ENCODE results near the gene RAB24.

RAB24 gene

GRCh38 chr5:177332896-177333260 lies 29.4 kb upstream of the RAB24 start:
- DNase-seq = no peak

- no peak for DNase-seq
Observed at GRCh38 chr5:177332031-177332895, 28.7 kb upstream of the RAB24 start.

- DNase-seq = no peak
Observed at GRCh38 chr5:177330991-177331842, 27.7 kb upstream of the RAB24 start.

GRCh38 chr5:177329883-177330282 lies 26.4 kb upstream of the RAB24 start:
- no peak for DNase-seq

- no peak for DNase-seq
Observed at GRCh38 chr5:177328545-177329231, 25.2 kb upstream of the RAB24 start.

DNA sequence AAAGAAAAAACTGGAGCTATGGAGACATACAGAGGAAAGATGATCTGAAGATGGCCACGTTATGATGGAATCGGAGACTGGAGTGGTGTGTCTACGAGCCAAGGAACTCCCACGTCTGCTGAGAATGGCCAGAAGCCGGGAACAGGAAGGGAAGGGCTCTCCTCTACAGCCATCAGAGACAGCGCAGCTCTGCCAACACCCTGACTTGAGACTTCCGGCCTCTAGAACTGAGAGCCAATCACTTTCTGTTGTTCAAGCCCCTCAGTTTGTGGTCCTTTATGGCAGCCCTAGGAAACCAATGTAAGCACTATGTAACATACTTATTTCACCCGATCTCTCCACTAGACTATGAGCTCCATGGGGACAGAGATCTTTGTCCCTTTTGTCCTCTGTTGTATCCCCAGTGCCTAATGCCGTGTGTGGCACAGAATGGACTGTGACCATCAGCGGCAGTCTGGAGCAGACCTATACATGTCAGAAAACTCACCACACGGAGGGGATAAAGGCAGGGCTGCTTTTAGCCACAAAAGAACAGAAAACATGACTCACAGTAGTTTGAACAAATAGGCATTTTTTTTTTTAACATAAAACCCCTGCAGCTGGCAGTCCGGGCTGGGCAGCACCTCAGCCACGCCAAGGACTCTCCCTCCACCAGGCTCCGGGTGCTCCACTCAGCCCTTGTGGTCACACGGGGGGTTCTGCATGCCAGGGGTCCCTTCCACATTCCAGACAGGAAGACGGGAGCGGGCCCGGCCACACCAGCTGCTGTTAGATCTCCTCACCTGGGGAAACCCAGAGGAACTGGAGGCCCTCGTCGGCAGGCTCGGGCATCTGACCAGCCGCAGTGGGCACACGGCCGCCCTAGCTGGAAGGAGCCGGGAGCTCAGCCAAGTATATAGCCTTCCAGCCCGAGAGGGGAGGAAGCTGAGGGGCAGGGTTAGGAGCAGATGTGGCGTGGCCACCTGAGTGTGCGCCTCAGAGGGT lies 24.3 kb upstream of the RAB24 start:
- no peak for DNase-seq

DNA sequence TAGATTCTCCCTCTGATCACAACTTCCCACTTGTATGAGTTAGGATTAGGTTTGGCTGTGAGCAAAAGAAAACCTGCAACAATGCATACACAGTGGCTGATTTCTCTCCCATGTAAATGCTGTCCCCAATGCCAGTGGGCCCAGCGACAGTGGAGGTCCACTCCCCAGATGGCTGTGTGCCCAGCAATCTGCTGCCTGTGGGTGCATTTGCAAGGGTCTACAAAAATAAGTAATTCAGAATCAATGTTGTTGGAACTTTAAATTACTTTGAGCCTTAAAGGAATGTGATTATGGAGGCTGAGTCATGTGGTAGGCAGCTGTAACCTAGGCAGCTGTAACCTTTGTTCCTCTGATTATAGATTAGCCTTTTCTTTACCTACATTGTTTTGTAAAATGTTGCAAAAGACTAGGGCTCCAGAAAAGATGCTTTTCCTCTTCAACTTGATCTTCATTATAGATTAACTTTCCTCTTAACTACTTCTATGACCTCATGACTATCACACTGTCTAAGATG lies 22.4 kb upstream of the RAB24 start:
- no peak for DNase-seq

- no peak for DNase-seq
Observed at GRCh38 chr5:177320879-177321278, 17.4 kb upstream of the RAB24 start.

DNA sequence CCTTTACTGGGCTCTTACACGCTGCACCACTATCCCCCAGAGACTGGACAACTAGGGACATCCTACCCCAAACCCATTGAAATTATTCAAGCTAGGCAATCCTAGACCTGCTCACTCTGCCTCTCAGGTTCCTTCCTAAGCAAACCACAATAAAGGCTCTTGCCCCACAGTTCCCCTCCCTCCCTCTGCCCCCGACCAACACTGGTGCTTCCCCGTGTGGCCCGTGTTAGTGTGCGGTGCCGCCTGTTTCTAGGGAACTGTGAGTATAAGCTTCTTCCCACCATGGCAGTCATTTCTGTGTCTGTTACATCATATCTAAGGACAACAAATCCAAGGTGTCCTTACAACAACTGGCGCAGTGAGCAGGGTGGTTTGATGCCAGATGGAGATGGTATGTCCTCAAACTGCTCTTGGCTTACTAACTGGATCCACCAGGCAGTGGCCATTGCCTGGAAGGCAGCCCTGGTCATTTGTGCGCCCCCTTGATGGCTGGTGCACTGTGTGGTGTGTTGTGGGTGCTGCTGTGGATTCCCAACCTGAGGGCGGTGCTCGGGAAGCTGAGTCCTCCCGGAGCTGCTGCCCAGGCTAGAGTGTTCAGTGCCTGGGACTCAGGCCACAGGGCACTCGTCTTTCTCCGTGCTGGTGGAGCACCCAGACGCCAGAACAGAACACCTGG lies 16.5 kb upstream of the RAB24 start:
- DNase-seq = no peak

- peak; percentile 5 to 19 for DNase-seq
Observed at GRCh38 chr5:177317959-177318377, 14.4 kb upstream of the RAB24 start.

DNA sequence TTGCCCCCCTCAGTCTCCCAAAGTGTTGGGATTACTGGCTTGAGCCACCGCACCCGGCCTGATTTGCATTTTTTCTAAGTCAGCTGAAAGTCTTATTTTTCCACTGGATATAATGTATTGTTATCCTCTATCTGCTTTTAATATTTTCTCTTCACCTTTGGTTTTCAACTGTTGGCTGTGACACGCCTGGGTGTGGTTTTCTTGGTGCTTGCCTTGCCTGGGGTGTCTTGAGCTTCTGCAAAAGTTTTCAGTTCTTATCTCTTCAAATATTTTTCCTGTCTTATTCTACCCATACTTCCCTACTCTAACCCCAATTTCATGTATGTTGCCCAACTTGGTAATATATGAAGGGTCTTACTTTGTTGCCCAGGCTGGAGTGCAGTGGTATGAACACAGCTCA lies 12.5 kb upstream of the RAB24 start:
- no peak for DNase-seq

- no peak for DNase-seq
Observed at GRCh38 chr5:177315411-177315810, 11.9 kb upstream of the RAB24 start.

GRCh38 chr5:177314376-177315342 lies 11.1 kb upstream of the RAB24 start:
- no peak for DNase-seq

DNA sequence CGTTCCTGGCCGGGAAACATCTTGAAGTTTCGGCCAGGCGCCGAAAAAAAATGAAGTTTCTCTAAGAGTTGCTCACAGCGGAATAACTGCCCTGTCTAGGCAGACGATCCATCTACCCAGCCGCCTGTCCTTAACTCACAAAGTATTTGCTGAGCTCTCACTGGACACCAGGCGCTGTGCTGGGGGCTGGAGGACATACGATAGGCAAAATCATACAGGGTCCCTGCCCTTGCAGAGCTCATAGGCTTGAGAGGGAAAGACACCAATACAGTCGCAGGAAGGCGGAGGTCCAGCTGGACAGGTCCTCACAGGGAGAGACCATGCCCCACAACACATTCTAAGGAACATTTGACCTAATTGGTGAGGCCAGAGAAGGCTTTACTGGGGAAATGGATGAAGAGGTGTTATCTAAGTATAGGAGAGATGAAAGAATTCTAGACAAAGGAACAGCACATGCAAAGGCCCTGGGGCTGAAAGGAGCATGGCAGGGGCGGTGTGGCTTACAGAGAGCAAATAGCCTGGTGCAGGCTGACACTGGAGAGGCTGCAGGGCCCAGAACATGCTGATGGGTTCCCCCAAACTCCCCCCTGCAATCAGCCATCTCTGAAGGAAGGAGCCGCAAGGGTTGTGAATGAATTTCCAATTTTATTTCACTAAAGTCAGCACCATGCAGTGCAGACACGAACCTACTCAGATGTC lies 10.2 kb upstream of the RAB24 start:
- no peak for DNase-seq

DNA sequence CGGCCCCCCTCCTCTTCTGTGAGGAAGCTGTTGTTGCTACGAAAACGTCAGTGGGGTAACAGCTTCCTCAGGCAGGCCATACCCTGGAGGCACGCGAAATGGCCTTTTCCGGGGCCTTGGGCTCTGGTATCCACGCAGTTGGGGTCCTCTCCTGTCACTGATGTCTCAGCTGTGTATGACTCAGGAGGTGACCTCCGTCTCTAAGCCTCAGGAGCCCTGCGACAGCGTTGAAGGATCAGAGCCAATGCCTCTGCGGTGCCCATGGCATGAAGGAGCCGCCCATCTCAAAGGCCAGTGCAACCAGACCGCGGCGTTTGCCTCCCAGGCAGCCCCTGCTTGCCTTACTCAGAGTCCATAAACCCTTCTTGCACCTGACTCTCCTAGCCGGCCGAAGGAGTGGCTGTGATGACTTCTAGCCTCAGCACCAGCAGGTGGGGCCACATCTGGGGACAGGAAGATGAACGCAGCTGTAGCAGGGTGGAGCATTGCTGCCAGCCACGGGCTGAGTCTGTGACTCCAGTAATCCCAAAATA lies 9.2 kb upstream of the RAB24 start:
- peak in 1 of 2 experiments; percentile 16 for DNase-seq

DNA sequence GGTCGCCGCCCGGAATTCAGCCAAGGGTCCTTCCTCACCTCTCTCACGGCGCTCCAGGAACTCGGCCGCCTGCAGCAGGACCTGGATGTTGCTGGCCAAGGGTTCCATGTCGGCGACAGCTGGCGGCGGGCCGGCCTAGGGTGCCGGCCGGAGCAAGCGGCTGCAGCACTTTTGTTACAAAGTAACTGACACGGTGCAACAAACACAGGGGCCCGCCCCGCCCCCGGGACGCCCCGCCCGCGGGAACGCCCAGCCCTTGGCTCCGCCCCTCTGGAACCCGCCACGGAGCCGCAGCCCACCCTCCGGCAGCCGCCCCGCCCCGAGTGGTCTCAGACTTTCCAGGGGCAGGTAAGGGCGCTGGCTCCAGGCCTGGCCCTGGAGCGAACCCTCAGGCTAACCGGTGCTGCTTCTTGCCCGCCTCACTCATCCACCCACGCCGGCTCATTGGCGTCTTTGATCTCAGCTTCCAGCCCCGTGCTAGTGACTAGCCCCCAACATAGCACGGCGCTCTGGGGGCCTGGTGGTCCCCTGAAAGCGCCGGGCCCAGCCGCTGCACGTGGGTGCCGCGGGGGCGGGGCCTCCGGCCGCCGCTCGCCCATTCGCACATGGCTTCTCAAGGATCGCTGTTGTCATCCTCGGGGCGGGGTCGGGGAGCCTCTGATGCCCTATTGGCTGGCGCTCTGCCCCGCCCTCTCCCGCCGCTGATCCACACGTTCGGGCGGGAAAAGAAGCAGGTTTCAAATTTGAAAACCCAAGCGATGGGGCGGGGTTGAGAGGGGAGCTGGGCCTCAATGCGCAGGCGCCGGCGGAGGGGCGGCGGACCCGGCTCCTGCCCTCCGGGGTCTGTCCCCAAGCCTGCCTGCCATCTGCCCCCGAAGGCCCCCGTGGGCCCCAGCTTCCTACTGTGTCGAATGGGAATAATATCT lies 8.5 kb upstream of the RAB24 start, which contains the start of gene MXD3:
MXD3 (minus strand) TSS at position 176 of the 926 bp plus-strand sequence; CDS start at position 108, 68 bp downstream.
- peak; percentile 91 to 92 for DNase-seq

DNA sequence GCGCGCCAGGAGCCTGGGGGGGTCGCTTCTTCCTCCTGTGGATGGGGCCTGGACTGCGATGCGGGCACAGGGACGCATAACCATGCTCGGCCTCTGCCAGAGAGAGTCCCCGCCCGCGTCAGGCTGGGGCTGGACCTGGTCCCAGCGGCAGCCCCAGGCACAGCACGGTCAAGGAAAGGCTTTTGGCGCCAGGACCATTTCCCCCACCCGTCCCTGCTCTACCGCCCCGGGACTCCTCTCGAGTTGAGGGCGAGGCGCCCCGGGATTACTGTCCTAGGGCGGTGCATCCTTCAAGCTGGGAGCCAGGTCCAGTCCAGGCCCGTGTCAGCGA lies 7.8 kb upstream of the RAB24 start:
- no peak for DNase-seq
